ENCODE results near the gene BLID. TPM values are rescaled to one million over a fixed set of nuclear protein-coding genes. Genes with fewer than 3 reads are reported as not detected.

Gene BLID
- total and polyA plus RNA-seq, 7 donors, result 0.04 to 0.45 TPM; not detected in 5

DNA sequence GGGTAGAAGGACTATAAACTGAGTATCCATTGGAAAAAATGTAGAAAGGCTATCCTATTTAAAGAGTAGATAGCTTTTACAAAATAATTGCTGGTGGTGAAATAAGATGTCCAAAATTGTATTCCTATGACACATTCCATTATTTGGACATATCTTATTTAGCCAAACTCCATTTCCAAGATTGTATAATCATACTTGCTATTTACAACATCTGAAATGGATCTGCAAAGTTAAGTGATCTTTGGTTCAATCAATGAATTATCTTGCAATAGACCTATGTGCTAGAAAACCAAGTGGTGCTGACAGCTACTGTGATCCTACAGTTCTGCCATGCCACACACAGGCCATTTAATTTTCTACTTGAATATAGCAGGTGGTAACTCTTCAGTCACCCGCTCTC lies 11.0 kb upstream of the BLID start:
- Histone ChIP-seq H3K9me3 (no peaks in the 10 kb centered on the region), H3K4me1 (no peaks in the 10 kb centered on the region), H3K4me3 (no peak overlapping the region), H3K36me3 (ENCODE audit: insufficient read depth in 1 of 2, low read depth in 1 of 2) (no peaks in the 10 kb centered on the region), H3K27ac (no peak overlapping the region), H3K27me3 (ENCODE audit: insufficient read depth in 3 of 3, low read length in 2 of 3) (no peaks in the 10 kb centered on the region)
- WGBS, 3 donors, result 97 to 100% (median 100%) methylated on average over 1 of the region's 1 CpG
- DNase-seq, result no peak
- intact Hi-C loops (cut with DNase I), result no loop called here
- no peak for ATAC-seq
- no peak for TF ChIP-seq CTCF (IDR thresholded peaks at IDR 0.05)

GRCh38 chr11:122126024-122126688 lies 10.1 kb upstream of the BLID start:
- Histone ChIP-seq H3K27me3 (ENCODE audit: insufficient read depth in 3 of 3, low read length in 2 of 3) (no peaks in the 10 kb centered on the region), H3K4me3 (no peak overlapping the region), H3K4me1 (no peaks in the 10 kb centered on the region), H3K9me3 (no peaks in the 10 kb centered on the region), H3K36me3 (ENCODE audit: insufficient read depth in 1 of 2, low read depth in 1 of 2) (no peaks in the 10 kb centered on the region), H3K27ac (no peak overlapping the region)
- WGBS, 3 donors, result 79 to 92% (median 81%) methylated on average over 4 of the region's 4 CpGs
- TF ChIP-seq CTCF (IDR thresholded peaks at IDR 0.05), result no peak
- no peak for DNase-seq
- intact Hi-C loops (cut with DNase I), result no loop called here
- no peak for ATAC-seq

GRCh38 chr11:122123263-122123929 lies 7.4 kb upstream of the BLID start:
- no peak for TF ChIP-seq CTCF (IDR thresholded peaks at IDR 0.05)
- ATAC-seq, result no peak
- no peaks in the 10 kb centered on the region for H3K9me3 ChIP-seq
- H3K4me1 ChIP-seq, result no peaks in the 10 kb centered on the region
- 88 to 96% (median 89%) methylated on average over 3 of the region's 3 CpGs for WGBS, 3 donors
- intact Hi-C loops (cut with DNase I), result no loop called here
- H3K36me3 ChIP-seq (ENCODE audit: insufficient read depth in 1 of 2, low read depth in 1 of 2), result no peaks in the 10 kb centered on the region
- H3K27ac ChIP-seq, result no peak overlapping the region
- H3K27me3 ChIP-seq (ENCODE audit: insufficient read depth in 3 of 3, low read length in 2 of 3), result no peaks in the 10 kb centered on the region
- no peak overlapping the region for H3K4me3 ChIP-seq
- no peak for DNase-seq

DNA sequence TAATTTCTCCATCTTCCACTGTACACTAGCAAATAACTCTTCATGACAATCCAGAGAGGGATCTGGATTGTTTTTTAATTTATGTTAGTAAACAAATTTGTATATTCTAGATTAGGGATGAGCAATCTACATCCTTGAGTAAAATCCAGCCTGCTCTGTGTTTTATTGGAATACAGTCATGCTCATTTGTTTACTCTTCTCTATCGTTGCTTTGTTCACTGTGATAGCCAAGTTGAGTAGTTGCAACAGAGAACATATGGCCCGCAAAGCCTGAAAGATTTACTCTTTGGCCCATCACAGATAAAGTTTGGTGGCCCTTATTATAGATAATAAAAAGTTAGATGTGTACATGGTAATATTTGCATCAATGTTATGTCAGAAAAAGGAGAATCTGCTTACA lies 6.2 kb upstream of the BLID start:
- no peak for TF ChIP-seq CTCF (IDR thresholded peaks at IDR 0.05)
- Histone ChIP-seq H3K4me1 (no peaks in the 10 kb centered on the region), H3K4me3 (no peak overlapping the region), H3K27me3 (ENCODE audit: insufficient read depth in 3 of 3, low read length in 2 of 3) (no peaks in the 10 kb centered on the region), H3K27ac (no peak overlapping the region), H3K9me3 (no peaks in the 10 kb centered on the region), H3K36me3 (ENCODE audit: insufficient read depth in 1 of 2, low read depth in 1 of 2) (no peaks in the 10 kb centered on the region)
- DNase-seq (no peak), ATAC-seq (no peak)
- WGBS, 3 donors, result 67 to 79% (median 78%) methylated on average over 2 of the region's 2 CpGs
- intact Hi-C loops (cut with DNase I), result no loop called here
